Pericardium fibroblast (primary cell): Measurements from ENCODE around the gene WFDC12. TPM values are rescaled to one million over a fixed set of nuclear protein-coding genes. Genes with fewer than 3 reads are reported as not detected.

Experiments used
- total RNA-seq: library from RNA; depleted of rRNA; stranded (reverse); fragments of >200 nt; gene quantifications from 2 replicates; pipeline ENCODE4 v1.2.3, GENCODE V29; 2015

The WFDC12 gene
- not detected in 2 replicates for total RNA-seq

DNA sequence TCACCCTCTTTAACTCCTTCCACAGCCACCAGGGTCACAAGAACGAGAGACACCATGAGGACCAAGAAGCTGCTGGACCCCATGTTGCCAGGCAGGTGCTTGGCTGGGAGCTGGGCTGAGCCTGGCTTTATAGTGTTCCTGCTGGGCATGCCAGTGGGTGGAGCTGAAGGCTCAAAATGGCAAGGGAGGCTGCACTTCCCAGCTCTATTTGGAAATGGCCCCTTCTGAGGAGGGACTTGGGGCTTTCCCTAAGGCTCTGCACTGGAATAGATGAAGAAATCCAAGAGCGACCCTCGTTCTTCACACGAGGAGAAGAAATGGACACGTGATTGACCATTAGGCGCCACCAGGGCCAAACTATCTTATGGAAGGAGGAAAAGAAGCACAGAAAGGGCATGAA is at the start of gene WFDC12:
Gene WFDC12, minus strand, starts transcription at position 101 of the 400 bp plus-strand sequence. Its CDS starts 18 bp downstream, at position 83.

GRCh38 chr20:45114465-45115385 is 9.5 kb downstream of the WFDC12 start, which contains the start of gene WFDC5:
WFDC5 (minus strand) TSS chr20:45115174; CDS start chr20:45115083, 91 bp downstream.

GRCh38 chr20:45100563-45101245 is 23.6 kb downstream of the WFDC12 start, which contains the start of gene KCNS1:
KCNS1 (minus strand) TSS chr20:45101127; CDS start chr20:45099236, 1,891 bp downstream.

Other genes with a start within 250 kb of the WFDC12 start
- 93.9 and 120 TPM in 2 replicates for gene YWHAB, start 238.8 kb downstream of the WFDC12 start, total RNA-seq
- 6.9 and 20.2 TPM in 2 replicates for gene PABPC1L, start 214.4 kb downstream of the WFDC12 start, total RNA-seq
- 18.3 and 18.8 TPM in 2 replicates for gene TOMM34, start 164.1 kb downstream of the WFDC12 start, total RNA-seq
- 11.3 and 12.5 TPM in 2 replicates for gene STK4, start 158.0 kb downstream of the WFDC12 start, total RNA-seq
- 1.4 TPM in 2 replicates for gene KCNS1, start 23.3 kb downstream of the WFDC12 start, total RNA-seq
- not detected in 2 replicates for gene WFDC5, start 9.3 kb downstream of the WFDC12 start, total RNA-seq
- not detected in 2 replicates for gene PI3, start 50.4 kb upstream of the WFDC12 start, total RNA-seq
- not detected in 2 replicates for gene SEMG1, start 82.6 kb upstream of the WFDC12 start, total RNA-seq
- not detected in 2 replicates for gene SEMG2, start 96.9 kb upstream of the WFDC12 start, total RNA-seq
- 1.7 and 19.5 TPM in 2 replicates for gene SLPI, start 130.1 kb upstream of the WFDC12 start, total RNA-seq
- not detected in 2 replicates for gene RBPJL, start 182.4 kb upstream of the WFDC12 start, total RNA-seq
- gene MATN4, start 183.8 kb upstream of the WFDC12 start, total RNA-seq, result 1.6 TPM in 1 of 2 replicates, not detected in the other
- gene SDC4, start 224.0 kb upstream of the WFDC12 start, total RNA-seq, result 45.2 and 48.1 TPM in 2 replicates
- 22.4 and 23.6 TPM in 2 replicates for gene SYS1, start 238.7 kb upstream of the WFDC12 start, total RNA-seq